G401 (cell line): ENCODE results near the gene ETS1. TPM values are rescaled to one million over a fixed set of nuclear protein-coding genes. Genes with fewer than 3 reads are reported as not detected.

Experiments
- total RNA-seq: library from RNA; depleted of rRNA; stranded (reverse); fragments of >200 nt; shearing (Covaris generic); gene quantifications from 2 replicates; pipeline ENCODE4 v1.2.3, GENCODE V29; 2014; rRNA removed

Gene ETS1
- total RNA-seq, 1 experiment from 2014 or later = 61.7 TPM

Other genes with a start within 250 kb of the ETS1 start
- gene FLI1, start 106.5 kb upstream of the ETS1 start, total RNA-seq = 0.03 TPM in 1 of 2 replicates, not detected in the other